ENCODE results near the gene TNRC18. TPM values are rescaled to one million over a fixed set of nuclear protein-coding genes. Genes with fewer than 3 reads are reported as not detected.
A peak's percentile ranks its signal among the peaks of the same experiment; 100 is the strongest.
"Not testable (repeated sequence)": the region's sequence is repeated elsewhere in the genome, so short reads cannot be mapped to it uniquely, and the experiment has no call there.

TNRC18 gene
- total RNA-seq, 1 donor from 2014 or later = 43.3 TPM

GRCh38 chr7:5343884-5344283 is 79.8 kb downstream of the TNRC18 start:
- intact Hi-C loops (cut with micrococcal nuclease) = no loop called here
- H3K27me3 Mint-ChIP-seq = no peaks in the 10 kb centered on the region
- peak overlapping the region; percentile 37 for H3K27ac Mint-ChIP-seq
- peaks cover 6% of the 10 kb centered on the region for H3K4me1 Mint-ChIP-seq
- peaks cover 72% of the 10 kb centered on the region for H3K36me3 Mint-ChIP-seq (ENCODE audit: low read depth)
- no peak overlapping the region for H3K4me3 Mint-ChIP-seq
- H3K9me3 Mint-ChIP-seq = peaks cover 11% of the 10 kb centered on the region
- no peak for DNase-seq

- Mint-ChIP-seq H3K27ac (no peak overlapping the region), H3K4me1 (peaks cover 6% of the 10 kb centered on the region), H3K9me3 (peaks cover 11% of the 10 kb centered on the region), H3K36me3 (ENCODE audit: low read depth) (peaks cover 75% of the 10 kb centered on the region), H3K27me3 (no peaks in the 10 kb centered on the region), H3K4me3 (no peak overlapping the region)
- intact Hi-C loops (cut with micrococcal nuclease) = no loop called here
- no peak for DNase-seq
Observed at GRCh38 chr7:5342631-5343030, 81.0 kb downstream of the TNRC18 start.

DNA sequence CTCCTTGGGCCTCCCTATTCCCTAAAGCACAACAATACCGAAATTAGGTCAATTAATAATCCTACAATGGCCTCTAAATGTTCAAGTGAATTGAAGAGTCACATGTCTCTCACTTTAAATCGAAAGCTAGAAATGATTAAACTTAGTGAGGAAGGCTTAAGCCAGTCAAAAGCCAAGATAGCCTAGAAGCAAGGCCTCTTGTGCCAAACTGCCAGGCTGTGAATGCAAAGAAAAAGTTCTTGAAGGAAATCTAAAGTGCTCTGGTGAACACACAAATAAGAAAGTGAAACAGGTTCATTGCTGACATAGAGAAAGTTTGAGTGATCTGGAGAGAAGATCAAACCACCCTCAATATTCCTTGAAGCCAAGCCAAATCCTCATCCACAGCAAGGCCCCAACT is 83.7 kb downstream of the TNRC18 start:
- Mint-ChIP-seq H3K27ac (no peak overlapping the region), H3K9me3 (peaks cover 20% of the 10 kb centered on the region), H3K27me3 (no peaks in the 10 kb centered on the region)

DNA sequence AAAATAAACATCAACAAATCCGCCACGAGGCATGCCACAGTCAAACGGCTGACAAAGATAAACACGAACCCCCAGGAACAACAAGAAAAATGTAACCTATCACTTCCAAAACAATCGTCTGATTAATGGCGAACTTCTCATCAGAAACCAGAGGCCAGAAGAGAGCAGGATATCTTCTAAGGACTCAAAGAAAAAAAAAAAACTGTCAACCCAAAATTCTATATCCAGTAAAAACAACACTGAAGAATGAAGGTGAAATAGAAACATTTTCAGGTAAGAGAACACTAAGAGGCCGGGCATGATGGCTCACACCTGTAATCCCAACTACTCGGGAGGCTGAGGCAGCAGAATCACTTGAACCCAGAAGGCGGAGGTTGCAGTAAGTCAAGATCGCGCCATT is 86.6 kb downstream of the TNRC18 start:
- H3K4me1 Mint-ChIP-seq = peaks cover 10% of the 10 kb centered on the region
- H3K9me3 Mint-ChIP-seq = peaks cover 9% of the 10 kb centered on the region
- no peaks in the 10 kb centered on the region for H3K27me3 Mint-ChIP-seq
- no peak overlapping the region for H3K4me3 Mint-ChIP-seq
- peaks cover 76% of the 10 kb centered on the region for H3K36me3 Mint-ChIP-seq (ENCODE audit: low read depth)
- H3K27ac Mint-ChIP-seq = no peak overlapping the region
- no peak for DNase-seq
- intact Hi-C loops (cut with micrococcal nuclease) = no loop called here

More for the DNA sequence above, 83.7 kb downstream of the TNRC18 start:
- intact Hi-C loops (cut with micrococcal nuclease) = no loop called here
- Mint-ChIP-seq H3K36me3 (ENCODE audit: low read depth) (peaks cover 88% of the 10 kb centered on the region), H3K4me3 (no peak overlapping the region), H3K4me1 (peaks cover 6% of the 10 kb centered on the region)
- DNase-seq = no peak

DNA sequence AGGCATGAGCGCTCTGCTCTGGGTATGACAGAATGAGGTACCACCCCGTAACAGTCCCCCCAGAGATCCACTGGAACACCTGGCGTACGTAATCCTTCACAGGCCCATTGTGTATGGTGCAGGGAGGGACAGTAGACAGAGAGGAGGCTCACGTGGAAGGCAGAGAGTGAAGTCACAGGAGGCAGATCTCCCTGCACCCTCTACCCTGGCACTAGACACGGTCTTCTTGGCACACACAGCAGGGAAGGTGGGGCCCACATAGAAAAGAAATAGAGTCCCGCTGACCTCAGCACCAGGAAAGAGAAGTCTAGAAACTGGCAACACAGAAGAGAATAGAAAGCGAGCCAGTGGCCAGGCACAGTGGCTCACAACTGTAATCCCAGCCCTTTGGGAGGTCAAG is 89.0 kb downstream of the TNRC18 start:
- H3K36me3 Mint-ChIP-seq (ENCODE audit: low read depth) = peaks cover 71% of the 10 kb centered on the region
- intact Hi-C loops (cut with micrococcal nuclease) = no loop called here
- no peak for DNase-seq
- H3K27me3 Mint-ChIP-seq = no peaks in the 10 kb centered on the region
- H3K4me3 Mint-ChIP-seq = no peak overlapping the region
- H3K27ac Mint-ChIP-seq = no peak overlapping the region
- H3K9me3 Mint-ChIP-seq = peaks cover 9% of the 10 kb centered on the region
- peaks cover 13% of the 10 kb centered on the region for H3K4me1 Mint-ChIP-seq

DNA sequence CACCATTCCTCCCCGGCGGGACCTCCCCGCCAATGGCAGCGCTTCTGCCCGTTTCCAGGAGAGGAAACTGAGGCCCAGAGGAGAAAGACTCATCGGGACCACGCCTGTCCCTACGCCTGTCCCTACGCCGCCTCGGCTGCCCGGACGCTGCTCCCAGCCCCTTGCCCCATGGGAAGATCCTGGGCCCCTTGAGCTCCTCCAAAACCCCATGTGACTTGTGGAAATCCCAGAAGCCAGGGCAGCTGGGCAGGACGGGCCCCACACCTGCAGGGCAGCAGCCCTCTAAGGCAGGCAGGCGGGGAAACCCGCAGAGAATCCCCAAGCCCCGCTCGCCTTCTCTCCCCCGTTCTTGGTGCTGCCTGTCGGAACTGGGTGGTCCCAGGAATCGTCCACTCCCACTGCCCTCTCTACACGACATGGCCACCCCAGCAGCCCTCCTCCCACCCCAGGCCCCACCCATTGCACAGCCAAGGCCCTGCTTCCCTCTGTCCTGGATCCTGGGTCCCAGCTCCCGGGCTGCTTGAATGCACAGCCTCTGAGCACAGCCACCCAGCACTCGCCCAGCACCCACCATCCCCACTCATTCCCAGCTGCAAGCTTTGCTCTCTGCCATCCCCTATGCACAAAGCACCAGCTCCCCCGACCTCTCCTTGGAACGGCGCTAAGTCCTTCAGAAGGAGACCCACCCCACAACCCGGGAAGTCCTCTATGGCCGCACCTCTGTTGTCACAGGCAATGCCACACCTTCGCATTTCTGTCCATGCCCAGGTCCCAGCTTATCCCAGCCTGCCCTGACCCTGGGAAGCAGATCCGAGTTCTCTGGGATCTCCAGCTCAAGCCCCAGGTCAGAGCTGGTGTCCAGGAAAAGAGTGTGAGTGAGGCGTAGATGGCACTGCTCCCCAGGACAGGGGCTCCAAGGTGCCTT is 90.3 kb downstream of the TNRC18 start:
- peaks cover 13% of the 10 kb centered on the region for H3K4me1 Mint-ChIP-seq
- H3K36me3 Mint-ChIP-seq (ENCODE audit: low read depth) = peaks cover 65% of the 10 kb centered on the region
- H3K27me3 Mint-ChIP-seq = no peaks in the 10 kb centered on the region
- H3K27ac Mint-ChIP-seq = no peak overlapping the region
- peaks cover 9% of the 10 kb centered on the region for H3K9me3 Mint-ChIP-seq
- no peak overlapping the region for H3K4me3 Mint-ChIP-seq
- DNase-seq = no peak
- intact Hi-C loops (cut with micrococcal nuclease) = no loop called here

DNA sequence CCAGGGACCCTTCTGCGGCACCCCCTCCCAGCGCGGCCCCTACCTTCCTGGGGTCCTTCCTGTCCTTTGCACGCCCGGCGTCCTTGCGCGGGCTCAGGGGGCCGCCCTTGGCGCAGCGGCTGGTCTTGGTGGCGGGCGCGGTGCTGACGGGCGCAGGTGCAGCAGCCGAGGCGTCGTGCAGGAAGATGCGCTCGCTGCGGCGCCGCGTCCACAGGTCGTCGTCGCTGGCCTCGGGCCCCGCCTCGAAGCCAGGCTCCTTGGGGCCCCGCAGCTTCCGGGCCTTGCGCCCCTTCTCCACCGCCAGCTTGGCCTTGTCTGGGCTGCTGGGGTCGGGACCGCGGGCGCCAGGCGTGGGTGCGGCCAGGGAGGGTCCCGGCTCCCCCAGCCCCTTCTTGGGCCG is 91.1 kb downstream of the TNRC18 start:
- intact Hi-C loops (cut with micrococcal nuclease) = no loop called here
- Mint-ChIP-seq H3K4me3 (no peak overlapping the region), H3K9me3 (peaks cover 9% of the 10 kb centered on the region), H3K27ac (no peak overlapping the region), H3K27me3 (no peaks in the 10 kb centered on the region), H3K4me1 (peaks cover 13% of the 10 kb centered on the region), H3K36me3 (ENCODE audit: low read depth) (peaks cover 61% of the 10 kb centered on the region)
- no peak for DNase-seq

DNA sequence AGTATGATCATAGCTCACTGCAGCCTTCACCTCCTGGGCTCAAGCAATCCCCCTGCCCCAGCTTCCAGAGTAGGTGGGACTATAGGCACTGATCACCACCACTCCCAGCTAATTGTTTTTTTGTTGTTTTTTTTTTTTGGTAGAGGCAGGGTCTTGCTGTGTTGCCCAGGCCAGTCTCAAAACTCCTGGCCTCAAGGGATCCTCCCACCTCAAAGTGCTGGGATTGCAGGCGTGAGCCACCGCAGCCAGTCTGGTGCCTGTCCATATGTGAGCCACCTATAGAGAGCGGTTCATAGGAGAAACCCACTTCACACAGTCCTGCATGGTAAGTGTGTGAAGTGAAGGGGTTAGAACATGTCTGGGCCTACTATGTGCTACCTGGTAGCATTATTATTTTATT is 93.3 kb downstream of the TNRC18 start:
- Mint-ChIP-seq H3K36me3 (ENCODE audit: low read depth) (peaks cover 49% of the 10 kb centered on the region), H3K4me3 (no peak overlapping the region), H3K27me3 (no peaks in the 10 kb centered on the region), H3K4me1 (peaks cover 13% of the 10 kb centered on the region), H3K27ac (no peak overlapping the region), H3K9me3 (no peaks in the 10 kb centered on the region)
- intact Hi-C loops (cut with micrococcal nuclease) = no loop called here
- no peak for DNase-seq

- intact Hi-C loops (cut with micrococcal nuclease) = no loop called here
- no peak overlapping the region for H3K4me3 Mint-ChIP-seq
- H3K9me3 Mint-ChIP-seq = peaks cover 1% of the 10 kb centered on the region
- DNase-seq = no peak
- H3K27me3 Mint-ChIP-seq = no peaks in the 10 kb centered on the region
- H3K36me3 Mint-ChIP-seq (ENCODE audit: low read depth) = peaks cover 52% of the 10 kb centered on the region
- no peaks in the 10 kb centered on the region for H3K4me1 Mint-ChIP-seq
- H3K27ac Mint-ChIP-seq = no peak overlapping the region
Observed at GRCh38 chr7:5324961-5325360, 98.7 kb downstream of the TNRC18 start.

GRCh38 chr7:5323800-5324781 is 99.5 kb downstream of the TNRC18 start:
- H3K9me3 Mint-ChIP-seq; intact Hi-C loops (cut with micrococcal nuclease); DNase-seq; H3K27ac Mint-ChIP-seq; H3K4me3 Mint-ChIP-seq; H3K4me1 Mint-ChIP-seq; H3K27me3 Mint-ChIP-seq: not testable (repeated sequence)
- H3K36me3 Mint-ChIP-seq (ENCODE audit: low read depth) = peaks cover 57% of the 10 kb centered on the region

GRCh38 chr7:5322621-5323410 is 100.8 kb downstream of the TNRC18 start:
- DNase-seq = no peak
- no peaks in the 10 kb centered on the region for H3K4me1 Mint-ChIP-seq
- H3K4me3 Mint-ChIP-seq = no peak overlapping the region
- H3K27ac Mint-ChIP-seq = no peak overlapping the region
- intact Hi-C loops (cut with micrococcal nuclease) = no loop called here
- peaks cover 67% of the 10 kb centered on the region for H3K36me3 Mint-ChIP-seq (ENCODE audit: low read depth)
- peaks cover 19% of the 10 kb centered on the region for H3K9me3 Mint-ChIP-seq
- no peaks in the 10 kb centered on the region for H3K27me3 Mint-ChIP-seq

DNA sequence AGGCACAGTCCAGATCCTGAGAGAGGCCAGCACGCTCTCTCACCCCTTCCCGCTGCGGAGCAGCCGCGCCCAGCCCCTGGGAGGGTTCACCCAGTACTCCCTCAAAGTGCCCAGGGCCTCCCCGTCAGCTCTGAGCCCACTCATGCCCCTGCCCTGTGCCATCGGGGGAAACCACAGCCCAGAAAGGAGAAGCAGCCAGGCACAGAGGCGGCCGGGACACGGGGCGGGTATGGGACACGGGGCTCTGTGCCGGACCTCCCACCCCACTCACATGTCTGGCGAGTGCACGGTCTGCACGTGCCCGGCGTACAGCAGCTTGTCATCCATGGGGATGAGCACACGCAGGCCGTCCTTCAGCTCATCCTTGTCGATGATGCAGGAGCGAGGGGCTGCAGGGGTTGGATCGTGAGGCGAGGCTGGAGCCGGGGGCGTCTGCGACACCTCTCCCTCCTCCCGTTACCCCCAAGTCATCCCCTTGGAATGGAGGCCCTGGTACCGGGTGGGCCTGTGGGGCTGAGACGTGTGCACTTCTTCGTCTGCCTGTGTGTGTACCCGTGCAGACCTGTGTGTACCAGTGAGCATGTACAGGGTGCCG is 102.7 kb downstream of the TNRC18 start:
- peaks cover 19% of the 10 kb centered on the region for H3K9me3 Mint-ChIP-seq
- H3K4me3 Mint-ChIP-seq = no peak overlapping the region
- H3K36me3 Mint-ChIP-seq (ENCODE audit: low read depth) = peaks cover 66% of the 10 kb centered on the region
- H3K27me3 Mint-ChIP-seq = no peaks in the 10 kb centered on the region
- H3K27ac Mint-ChIP-seq = no peak overlapping the region
- DNase-seq = no peak
- intact Hi-C loops (cut with micrococcal nuclease) = no loop called here
- no peaks in the 10 kb centered on the region for H3K4me1 Mint-ChIP-seq

DNA sequence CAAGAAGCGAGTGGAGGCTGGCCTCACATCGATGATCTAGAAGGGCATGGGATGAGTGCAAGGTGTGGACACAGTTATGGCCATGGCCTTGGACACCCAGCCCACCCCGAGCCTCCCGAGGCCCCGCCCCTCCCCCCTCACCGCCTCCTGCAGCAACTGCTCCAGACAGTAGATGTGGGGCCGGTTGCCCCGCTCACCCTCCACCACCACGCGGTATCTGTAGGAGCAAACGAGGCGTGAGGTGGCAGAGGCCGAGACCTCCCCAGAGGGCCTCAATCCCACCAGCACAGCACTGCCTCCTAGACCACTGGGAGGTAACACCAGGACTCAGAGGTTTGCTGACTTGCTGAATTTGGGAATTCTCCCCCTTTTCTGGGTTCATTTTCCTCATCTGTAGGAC is 103.2 kb downstream of the TNRC18 start:
- Mint-ChIP-seq H3K36me3 (ENCODE audit: low read depth) (peaks cover 70% of the 10 kb centered on the region), H3K27ac (no peak overlapping the region), H3K4me1 (no peaks in the 10 kb centered on the region), H3K9me3 (peaks cover 19% of the 10 kb centered on the region), H3K4me3 (no peak overlapping the region), H3K27me3 (no peaks in the 10 kb centered on the region)
- DNase-seq = no peak
- intact Hi-C loops (cut with micrococcal nuclease) = no loop called here
